Right lobe of liver (tissue), 4 donors: ENCODE results near the gene NPEPL1.

Experiments used
- POLR2A ChIP-seq: fragments of 450-650 bp; IDR thresholded peaks from one replicate; pipeline ENCODE4 v1.6.1; 2017; ENCODE audit warnings: antibody characterized with exemption, mild to moderate bottlenecking
- TF ChIP-seq, protein P1 (sequence below), 4 donors: fragments of 200-600 bp in 3 of 4; fragments of 450-650 bp in 1 of 4; IDR thresholded peaks; one replicate each; pipeline versions ENCODE4 v1.5.1 to v1.8.0; 2016 to 2022; ENCODE audit warnings: antibody characterized with exemption in 4 of 4, mild to moderate bottlenecking in 2 of 4
- donor health status: DM: no; HTN: no; CAD: no.
- donor health status: DM: no; HTN: no; CAD: no.
- donor health status: DM: no; HTN: yes; CAD: no.

DNA sequence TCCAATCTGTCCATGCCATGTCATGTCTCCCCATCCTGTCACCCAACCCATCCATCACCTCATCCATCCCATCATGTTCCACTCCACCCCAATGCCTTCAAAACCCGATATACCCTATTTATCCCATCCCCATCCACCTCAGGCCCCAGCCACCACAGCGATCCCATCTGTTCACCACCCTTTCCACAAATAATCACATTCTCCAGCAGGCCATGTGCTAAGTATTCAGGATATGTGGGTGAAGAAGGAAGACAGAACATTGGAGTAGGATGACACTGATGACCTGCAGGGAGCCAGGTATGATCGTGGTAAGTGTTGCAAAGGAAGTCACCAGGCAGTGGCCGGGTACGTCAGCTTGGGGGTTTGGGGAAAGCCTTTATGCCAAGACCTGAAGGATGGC is 48.8 kb downstream of the NPEPL1 start:
- TF ChIP-seq, protein P1, sequence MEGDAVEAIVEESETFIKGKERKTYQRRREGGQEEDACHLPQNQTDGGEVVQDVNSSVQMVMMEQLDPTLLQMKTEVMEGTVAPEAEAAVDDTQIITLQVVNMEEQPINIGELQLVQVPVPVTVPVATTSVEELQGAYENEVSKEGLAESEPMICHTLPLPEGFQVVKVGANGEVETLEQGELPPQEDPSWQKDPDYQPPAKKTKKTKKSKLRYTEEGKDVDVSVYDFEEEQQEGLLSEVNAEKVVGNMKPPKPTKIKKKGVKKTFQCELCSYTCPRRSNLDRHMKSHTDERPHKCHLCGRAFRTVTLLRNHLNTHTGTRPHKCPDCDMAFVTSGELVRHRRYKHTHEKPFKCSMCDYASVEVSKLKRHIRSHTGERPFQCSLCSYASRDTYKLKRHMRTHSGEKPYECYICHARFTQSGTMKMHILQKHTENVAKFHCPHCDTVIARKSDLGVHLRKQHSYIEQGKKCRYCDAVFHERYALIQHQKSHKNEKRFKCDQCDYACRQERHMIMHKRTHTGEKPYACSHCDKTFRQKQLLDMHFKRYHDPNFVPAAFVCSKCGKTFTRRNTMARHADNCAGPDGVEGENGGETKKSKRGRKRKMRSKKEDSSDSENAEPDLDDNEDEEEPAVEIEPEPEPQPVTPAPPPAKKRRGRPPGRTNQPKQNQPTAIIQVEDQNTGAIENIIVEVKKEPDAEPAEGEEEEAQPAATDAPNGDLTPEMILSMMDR (IDR thresholded peaks at IDR 0.05): no peak
- TF ChIP-seq POLR2A: no peak
